Raji (cell line): Measurements from ENCODE around the gene ALAD.

ENCODE experiments used
- POLR2A ChIP-seq: IDR thresholded peaks from 2 replicates; pipeline ENCODE4 v1.6.1; 2011; ENCODE audit warnings: low read depth, low read length, control low read depth; ENCODE audit not compliant: insufficient read depth

Gene ALAD

GRCh38 chr9:113376634-113377567 lies 24.2 kb downstream of the ALAD start, which contains the start of gene HDHD3:
HDHD3 (minus strand) TSS chr9:113376986; CDS start chr9:113374354, 2,632 bp downstream.
- peak; percentile 81 for TF ChIP-seq POLR2A

- no peak for TF ChIP-seq POLR2A
Measured at GRCh38 chr9:113375057-113376023, 25.7 kb downstream of the ALAD start.

- TF ChIP-seq POLR2A, result no peak
Measured at GRCh38 chr9:113373676-113374392, 27.2 kb downstream of the ALAD start.

- no peak for TF ChIP-seq POLR2A
Measured at GRCh38 chr9:113373256-113373655, 27.8 kb downstream of the ALAD start.

- no peak for TF ChIP-seq POLR2A
Measured at GRCh38 chr9:113372059-113372458, 29.0 kb downstream of the ALAD start.

- TF ChIP-seq POLR2A, result no peak
Measured at GRCh38 chr9:113370806-113371325, 30.2 kb downstream of the ALAD start.

GRCh38 chr9:113369855-113370140 lies 31.3 kb downstream of the ALAD start:
- TF ChIP-seq POLR2A, result no peak

- no peak for TF ChIP-seq POLR2A
Measured at GRCh38 chr9:113368982-113369854, 31.9 kb downstream of the ALAD start.

GRCh38 chr9:113368348-113368981 lies 32.6 kb downstream of the ALAD start:
- no peak for TF ChIP-seq POLR2A

- TF ChIP-seq POLR2A, result no peak
Measured at GRCh38 chr9:113364951-113365350, 36.1 kb downstream of the ALAD start.

- TF ChIP-seq POLR2A, result no peak
Measured at GRCh38 chr9:113363336-113363735, 37.7 kb downstream of the ALAD start.

GRCh38 chr9:113361304-113362018 lies 39.6 kb downstream of the ALAD start:
- TF ChIP-seq POLR2A, result no peak

GRCh38 chr9:113360242-113360842 lies 40.7 kb downstream of the ALAD start:
- TF ChIP-seq POLR2A, result no peak

- TF ChIP-seq POLR2A, result no peak
Measured at GRCh38 chr9:113359385-113359784, 41.7 kb downstream of the ALAD start.
